HG03575 (cell line): Measurements from ENCODE around the gene SIAH2.
"Not testable (repeated sequence)": the region's sequence is repeated elsewhere in the genome, so short reads cannot be mapped to it uniquely, and the experiment has no call there.

ENCODE experiments used
- ATAC-seq: cut with Tn5 transposase; IDR thresholded peaks from one replicate; pipeline ENCODE4 v1.9.1; 2021; ENCODE audit not compliant: unreplicated experiment, insufficient number of reproducible peaks, low FRiP score; ENCODE audit errors: extremely low read depth

Gene SIAH2

GRCh38 chr3:150763122-150763840 lies at the start of gene SIAH2:
Gene SIAH2 (minus strand): TSS chr3:150763169. CDS start chr3:150762849, 320 bp downstream.
- no peak for ATAC-seq

DNA sequence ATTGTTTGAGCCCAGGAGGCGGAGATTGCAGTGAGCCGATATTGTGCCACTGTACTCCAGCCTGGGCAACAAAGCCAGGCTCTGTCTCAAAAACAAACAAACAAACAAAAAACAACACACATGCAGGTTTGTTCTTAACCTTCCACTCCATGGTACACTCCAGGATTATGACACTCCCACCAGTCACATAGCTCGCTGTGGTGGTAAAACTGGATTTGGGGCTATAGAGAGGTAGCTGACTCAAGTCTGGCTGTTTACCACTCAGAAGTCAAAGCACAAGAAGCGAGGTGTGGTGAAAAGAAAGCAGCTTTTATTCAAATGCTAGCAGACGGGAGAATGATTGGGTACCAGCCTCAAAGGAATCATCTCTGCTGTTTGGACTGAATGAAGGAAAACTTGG lies 49.0 kb upstream of the SIAH2 start:
- ATAC-seq, result no peak

- no peak for ATAC-seq
These were observed 47.7 kb upstream of the SIAH2 start for GRCh38 chr3:150810641-150811040.

DNA sequence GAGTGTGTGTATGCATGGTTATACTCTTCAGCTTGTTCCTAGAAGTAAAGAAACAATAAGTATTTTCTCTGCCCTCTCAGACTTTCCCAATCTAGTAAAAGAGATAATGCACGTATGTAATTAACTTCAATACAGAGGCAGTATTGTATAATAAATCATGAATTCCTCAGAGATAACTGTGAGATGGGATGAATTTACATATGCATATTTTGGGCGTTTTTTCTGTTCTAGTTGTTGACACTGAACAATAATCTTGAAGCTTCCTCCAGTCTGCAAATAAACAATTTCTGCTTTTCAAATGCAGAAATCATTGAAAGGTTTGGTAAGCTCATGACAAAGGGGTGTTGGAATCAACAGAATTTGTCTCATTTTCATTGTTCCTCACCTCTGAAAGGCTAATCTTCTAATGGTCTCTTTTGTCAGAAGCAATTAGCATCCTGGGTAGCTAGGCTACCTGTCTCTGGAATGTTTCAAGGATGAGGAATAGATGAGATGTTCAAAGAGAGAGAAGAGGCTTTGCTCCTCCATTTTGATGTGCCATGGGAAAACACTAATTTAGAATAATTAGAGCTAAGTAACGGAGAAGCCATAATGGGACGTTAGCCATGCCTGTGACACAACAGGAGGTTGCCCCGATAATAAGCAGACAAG lies 43.3 kb upstream of the SIAH2 start:
- ATAC-seq, result no peak

DNA sequence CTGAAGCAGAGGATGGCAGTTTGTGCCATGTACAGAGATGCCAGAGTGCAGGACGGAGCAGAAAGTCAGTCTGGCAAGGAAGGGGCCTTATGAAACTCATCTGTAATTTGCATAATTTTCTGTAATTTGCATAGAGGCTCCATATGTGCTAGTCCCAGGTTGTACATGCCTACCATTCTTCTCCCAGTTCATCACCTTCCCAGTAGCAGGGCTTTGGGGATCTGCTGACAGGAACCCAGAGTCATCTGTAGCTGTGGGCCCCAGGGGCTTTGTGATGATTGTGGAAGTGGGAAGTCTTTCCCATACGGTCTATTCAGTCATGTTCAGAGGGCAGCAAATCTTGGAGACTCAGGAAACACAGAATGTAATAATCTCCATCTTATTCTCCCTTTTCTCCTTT lies 42.4 kb upstream of the SIAH2 start:
- no peak for ATAC-seq

- no peak for ATAC-seq
These were observed 40.5 kb upstream of the SIAH2 start for GRCh38 chr3:150803440-150803985.

DNA sequence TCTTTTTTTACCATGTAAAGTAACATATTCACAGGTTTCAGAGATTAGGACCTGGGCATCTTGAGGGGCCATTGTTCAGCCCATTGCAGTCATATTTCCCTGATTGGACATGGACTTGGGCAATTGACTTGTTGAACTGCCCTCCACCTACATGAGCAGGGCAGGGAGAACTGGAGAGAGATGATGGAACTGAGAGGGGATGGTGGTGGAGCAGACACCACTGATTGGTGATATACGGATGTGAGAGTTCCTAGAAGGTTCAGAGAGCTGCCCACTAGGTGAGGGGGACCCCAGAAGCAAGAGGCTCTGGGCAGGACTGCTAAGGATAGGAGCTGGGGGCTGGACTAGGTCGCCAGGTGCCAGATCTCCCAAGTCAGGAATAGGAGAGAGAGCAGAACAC lies 37.8 kb upstream of the SIAH2 start:
- no peak for ATAC-seq

GRCh38 chr3:150798122-150798618 lies 35.2 kb upstream of the SIAH2 start:
- ATAC-seq, result no peak

DNA sequence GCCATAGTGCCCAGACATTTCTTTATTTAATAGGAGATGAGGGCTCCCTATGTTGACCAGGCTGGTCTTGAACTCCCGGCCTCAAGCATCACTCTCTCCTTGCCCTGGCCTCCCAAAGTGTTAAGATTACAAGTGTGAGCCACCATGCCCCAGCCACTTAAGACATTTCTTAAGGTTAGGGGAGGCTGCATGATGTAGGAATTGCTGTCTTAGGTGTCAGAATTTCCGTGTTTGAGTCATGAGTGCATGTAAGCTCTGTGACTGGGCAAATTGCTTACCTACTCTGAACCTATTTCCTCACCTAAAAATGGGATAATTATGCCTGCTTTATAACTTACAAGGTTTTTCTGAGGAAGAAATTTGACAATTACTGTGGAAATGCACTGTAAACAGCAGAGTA lies 34.2 kb upstream of the SIAH2 start:
- no peak for ATAC-seq

GRCh38 chr3:150796527-150796926 lies 33.6 kb upstream of the SIAH2 start:
- ATAC-seq, result not testable (repeated sequence)

- no peak for ATAC-seq
These were observed 30.7 kb upstream of the SIAH2 start for GRCh38 chr3:150793641-150794040.

GRCh38 chr3:150790629-150791028 lies 27.7 kb upstream of the SIAH2 start:
- ATAC-seq, result no peak

GRCh38 chr3:150789451-150789850 lies 26.5 kb upstream of the SIAH2 start:
- no peak for ATAC-seq

DNA sequence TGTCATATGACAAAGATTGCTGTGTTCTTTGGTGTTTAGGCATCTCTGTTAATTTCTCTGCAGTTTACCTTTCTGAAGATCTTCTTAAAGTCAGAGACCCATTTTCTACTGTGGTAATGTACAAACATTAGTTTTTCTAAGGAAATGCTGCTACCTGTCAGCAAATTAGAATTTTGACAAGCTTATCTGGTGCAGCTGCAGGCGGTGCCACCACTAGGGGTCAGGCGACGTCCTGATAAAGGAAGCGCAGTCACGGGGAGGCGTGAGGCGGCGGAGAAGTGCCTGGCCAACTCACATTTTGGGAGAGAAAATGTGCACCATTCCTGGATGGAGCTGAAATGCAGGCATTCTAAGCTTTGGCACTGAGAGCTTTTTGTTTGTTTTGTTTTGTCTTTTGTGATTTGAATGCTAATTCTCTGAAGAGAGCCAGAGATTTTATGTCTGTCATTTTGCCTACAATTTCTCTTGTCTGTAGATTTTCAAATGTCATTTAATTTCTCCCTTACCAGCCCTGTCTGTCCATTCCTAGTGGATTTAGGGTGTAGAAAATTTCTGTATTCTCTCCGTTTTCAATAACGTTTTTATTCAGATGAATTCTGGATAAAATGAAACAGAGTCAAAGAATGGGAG lies 24.9 kb upstream of the SIAH2 start:
- ATAC-seq, result no peak

DNA sequence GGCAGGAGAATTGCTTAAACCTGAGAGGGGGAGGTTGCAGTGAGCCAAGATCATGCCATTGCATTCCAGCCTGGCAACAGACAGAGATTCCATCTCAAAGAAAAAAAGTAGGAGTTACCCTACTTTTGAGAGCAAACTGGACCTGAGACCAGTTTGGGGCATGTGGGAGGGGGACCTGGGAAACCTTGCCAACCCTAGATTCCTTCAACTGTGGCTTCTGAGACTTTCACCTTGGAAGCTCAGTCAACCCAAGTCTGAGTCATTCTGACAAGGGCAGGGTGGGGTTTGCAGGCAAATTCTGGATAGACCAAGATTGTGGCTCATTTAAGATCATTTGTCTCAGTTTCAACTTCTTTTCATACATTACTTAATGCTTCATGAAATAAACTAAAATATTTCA lies 23.8 kb upstream of the SIAH2 start:
- no peak for ATAC-seq

DNA sequence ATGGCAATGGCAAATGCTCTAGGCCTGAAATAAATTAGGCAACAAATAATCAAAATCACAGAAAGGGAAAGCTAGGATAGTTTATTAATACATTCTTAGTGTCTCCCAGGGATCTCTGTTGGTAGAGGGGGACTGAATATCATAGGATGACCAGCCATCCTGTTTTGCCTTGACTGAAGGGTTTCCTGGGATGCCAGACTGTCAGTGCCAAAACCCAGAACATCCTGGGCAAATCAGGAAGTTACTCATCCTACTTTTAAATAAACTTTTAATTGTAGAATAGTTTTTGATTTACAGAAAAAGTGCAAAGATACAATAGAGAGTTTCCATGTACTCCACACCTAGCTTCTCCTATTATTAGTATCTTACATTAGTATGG lies 21.8 kb upstream of the SIAH2 start:
- no peak for ATAC-seq

DNA sequence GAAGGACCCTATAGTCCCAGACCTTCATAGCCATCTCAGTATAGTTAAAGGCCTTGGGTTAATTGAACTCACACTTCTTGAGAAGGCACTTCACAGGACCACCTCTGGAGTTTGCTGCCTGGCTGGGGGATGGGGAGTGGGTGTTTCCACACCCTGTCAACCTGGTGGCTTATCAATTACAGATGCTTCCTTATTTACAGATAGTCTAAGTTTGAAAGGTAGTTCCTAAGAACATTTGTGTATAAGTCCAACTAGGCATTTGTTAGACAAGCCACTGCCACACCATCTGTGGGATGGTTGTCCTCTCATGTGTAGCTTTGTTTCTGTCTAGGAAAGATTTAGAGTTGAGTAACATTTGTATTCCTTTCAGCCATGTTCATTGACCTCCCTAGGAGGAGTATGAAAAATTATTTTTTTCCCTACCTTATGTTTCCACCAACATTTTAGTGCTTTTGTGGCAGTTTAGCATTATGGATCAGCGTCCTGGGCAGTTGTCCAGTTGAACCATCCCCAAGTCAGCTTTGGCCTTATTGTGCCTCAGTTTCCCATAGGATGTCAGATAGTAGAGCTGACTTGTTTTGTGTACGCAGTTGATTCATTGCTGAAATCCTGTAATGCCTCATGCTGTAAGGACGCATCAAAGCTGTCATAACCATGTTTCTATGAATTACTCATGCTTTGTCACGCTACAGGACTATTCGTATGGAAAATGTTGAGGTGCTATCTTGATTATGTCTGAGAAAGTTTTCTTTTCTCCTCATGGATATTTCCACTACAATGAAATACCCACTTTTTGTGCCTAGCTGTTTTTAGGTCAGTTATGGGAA lies 21.2 kb upstream of the SIAH2 start:
- ATAC-seq, result no peak

DNA sequence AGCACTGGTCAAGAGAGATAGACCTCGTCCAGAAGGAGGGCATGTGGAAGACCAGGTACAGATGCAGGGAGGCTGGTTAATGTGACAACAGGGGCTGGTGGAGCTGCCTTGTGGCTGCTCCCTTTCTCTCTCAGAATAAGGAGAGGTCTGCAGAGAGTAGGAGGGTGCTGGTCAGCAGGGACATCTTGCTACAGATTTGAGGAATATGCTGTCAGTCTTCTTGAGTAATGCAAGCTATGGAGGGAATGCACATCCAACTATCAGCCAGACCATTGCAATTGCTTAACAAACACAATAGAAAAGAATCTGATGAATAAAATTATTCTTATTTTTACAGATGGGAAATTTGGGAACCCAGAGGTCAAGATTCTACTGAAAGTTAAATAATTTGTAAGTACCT lies 20.3 kb upstream of the SIAH2 start:
- ATAC-seq, result no peak

GRCh38 chr3:150779402-150779858 lies 16.5 kb upstream of the SIAH2 start:
- ATAC-seq, result no peak
